ENCODE results near the gene CNP. TPM values are rescaled to one million over a fixed set of nuclear protein-coding genes. Genes with fewer than 3 reads are reported as not detected.
A peak's percentile ranks its signal among the peaks of the same experiment; 100 is the strongest.

CNP gene
- total RNA-seq, 1 donor from 2014 or later = 79.4 TPM

DNA sequence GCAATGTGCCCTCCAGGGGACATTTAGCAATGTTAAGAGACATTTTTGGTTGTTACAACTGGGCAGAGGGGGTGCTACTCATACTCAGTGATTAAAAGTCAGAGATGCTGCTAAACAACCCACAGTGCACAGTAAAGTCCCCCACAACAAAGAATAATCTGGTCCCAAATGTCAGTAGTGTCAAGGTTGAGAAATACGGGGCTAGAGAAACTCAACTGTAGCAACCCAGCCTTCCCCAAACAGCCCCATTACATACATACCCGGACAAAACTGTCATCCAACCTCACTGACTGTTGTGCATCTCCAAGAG is 30.2 kb downstream of the CNP start:
- TF ChIP-seq, protein P1, sequence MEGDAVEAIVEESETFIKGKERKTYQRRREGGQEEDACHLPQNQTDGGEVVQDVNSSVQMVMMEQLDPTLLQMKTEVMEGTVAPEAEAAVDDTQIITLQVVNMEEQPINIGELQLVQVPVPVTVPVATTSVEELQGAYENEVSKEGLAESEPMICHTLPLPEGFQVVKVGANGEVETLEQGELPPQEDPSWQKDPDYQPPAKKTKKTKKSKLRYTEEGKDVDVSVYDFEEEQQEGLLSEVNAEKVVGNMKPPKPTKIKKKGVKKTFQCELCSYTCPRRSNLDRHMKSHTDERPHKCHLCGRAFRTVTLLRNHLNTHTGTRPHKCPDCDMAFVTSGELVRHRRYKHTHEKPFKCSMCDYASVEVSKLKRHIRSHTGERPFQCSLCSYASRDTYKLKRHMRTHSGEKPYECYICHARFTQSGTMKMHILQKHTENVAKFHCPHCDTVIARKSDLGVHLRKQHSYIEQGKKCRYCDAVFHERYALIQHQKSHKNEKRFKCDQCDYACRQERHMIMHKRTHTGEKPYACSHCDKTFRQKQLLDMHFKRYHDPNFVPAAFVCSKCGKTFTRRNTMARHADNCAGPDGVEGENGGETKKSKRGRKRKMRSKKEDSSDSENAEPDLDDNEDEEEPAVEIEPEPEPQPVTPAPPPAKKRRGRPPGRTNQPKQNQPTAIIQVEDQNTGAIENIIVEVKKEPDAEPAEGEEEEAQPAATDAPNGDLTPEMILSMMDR (IDR thresholded peaks at IDR 0.05) = no peak
- H3K36me3 Mint-ChIP-seq (ENCODE audit: low read depth) = peaks cover 42% of the 10 kb centered on the region
- H3K4me1 Mint-ChIP-seq (ENCODE audit: low read depth) = peaks cover 5% of the 10 kb centered on the region
- H3K27me3 Mint-ChIP-seq (ENCODE audit: low read depth) = no peaks in the 10 kb centered on the region
- DNase-seq (ENCODE audit: low spot score) = no peak
- no peak overlapping the region for H3K4me3 Mint-ChIP-seq (ENCODE audit: unreplicated experiment)
- H3K27ac Mint-ChIP-seq (ENCODE audit: unreplicated experiment) = no peak overlapping the region
- H3K9me3 Mint-ChIP-seq (ENCODE audit: low read depth) = no peaks in the 10 kb centered on the region

DNA sequence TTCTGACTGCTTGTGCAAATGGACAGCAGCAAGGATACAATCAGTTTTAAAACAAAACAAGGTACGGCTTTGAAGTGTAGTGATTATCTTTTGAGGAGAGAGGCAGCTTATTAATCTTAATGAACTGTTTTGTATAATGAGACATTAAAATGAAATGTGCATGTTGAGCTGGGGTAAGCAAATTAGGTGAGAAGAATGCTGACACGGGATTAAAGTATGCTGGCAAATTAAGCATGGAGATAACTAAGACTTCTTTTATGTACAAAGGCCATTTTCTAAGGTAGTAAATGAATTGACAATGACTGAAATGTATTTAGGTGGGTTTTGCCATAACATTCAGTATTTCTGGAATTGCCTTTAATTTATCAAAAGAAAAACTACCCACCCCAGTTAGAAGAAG is 31.9 kb downstream of the CNP start:
- TF ChIP-seq, protein P1 (IDR thresholded peaks at IDR 0.05) = no peak
- no peak overlapping the region for H3K27ac Mint-ChIP-seq (ENCODE audit: unreplicated experiment)
- peaks cover 33% of the 10 kb centered on the region for H3K36me3 Mint-ChIP-seq (ENCODE audit: low read depth)
- no peaks in the 10 kb centered on the region for H3K27me3 Mint-ChIP-seq (ENCODE audit: low read depth)
- no peak overlapping the region for H3K4me3 Mint-ChIP-seq (ENCODE audit: unreplicated experiment)
- DNase-seq (ENCODE audit: low spot score) = no peak
- H3K9me3 Mint-ChIP-seq (ENCODE audit: low read depth) = no peaks in the 10 kb centered on the region
- H3K4me1 Mint-ChIP-seq (ENCODE audit: low read depth) = peaks cover 10% of the 10 kb centered on the region

DNA sequence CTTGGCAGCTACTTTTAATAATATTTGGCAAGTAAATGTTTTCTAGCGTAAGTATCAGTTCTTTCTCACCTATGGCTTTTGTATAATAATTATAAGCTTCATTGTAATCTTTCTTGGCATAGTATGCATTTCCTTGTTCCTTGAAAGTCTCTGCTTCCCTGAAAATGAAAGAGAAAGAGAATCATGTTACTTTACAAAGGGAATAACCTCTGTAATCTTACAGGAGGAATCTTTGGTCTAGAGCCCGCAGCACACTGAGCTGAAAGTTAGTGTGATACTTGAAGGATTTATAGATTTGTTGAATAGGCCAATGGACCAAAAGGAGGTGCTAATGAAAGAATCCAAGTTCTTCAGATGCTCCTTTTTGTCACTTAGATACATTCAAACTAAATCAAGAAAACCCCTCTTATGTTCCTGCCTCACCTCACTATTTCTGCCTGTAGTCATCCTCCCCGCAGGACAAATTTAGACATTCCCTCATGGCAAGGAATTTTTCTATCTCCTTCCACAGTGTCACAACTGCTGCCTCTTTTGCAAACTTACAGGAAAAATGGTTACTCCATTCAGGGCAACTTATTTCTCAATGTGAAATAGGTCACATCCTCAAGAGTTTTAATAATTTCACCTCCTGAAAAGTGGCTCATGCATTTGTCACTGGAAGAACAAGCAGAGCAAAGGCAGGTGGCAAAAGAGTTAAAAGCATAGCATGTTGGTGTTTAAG is 34.0 kb downstream of the CNP start:
- no peak for DNase-seq (ENCODE audit: low spot score)
- TF ChIP-seq, protein P1 (IDR thresholded peaks at IDR 0.05) = no peak
- no peak overlapping the region for H3K27ac Mint-ChIP-seq (ENCODE audit: unreplicated experiment)
- peaks cover 26% of the 10 kb centered on the region for H3K36me3 Mint-ChIP-seq (ENCODE audit: low read depth)
- H3K9me3 Mint-ChIP-seq (ENCODE audit: low read depth) = no peaks in the 10 kb centered on the region
- no peak overlapping the region for H3K4me3 Mint-ChIP-seq (ENCODE audit: unreplicated experiment)
- H3K4me1 Mint-ChIP-seq (ENCODE audit: low read depth) = peaks cover 15% of the 10 kb centered on the region
- no peaks in the 10 kb centered on the region for H3K27me3 Mint-ChIP-seq (ENCODE audit: low read depth)

DNA sequence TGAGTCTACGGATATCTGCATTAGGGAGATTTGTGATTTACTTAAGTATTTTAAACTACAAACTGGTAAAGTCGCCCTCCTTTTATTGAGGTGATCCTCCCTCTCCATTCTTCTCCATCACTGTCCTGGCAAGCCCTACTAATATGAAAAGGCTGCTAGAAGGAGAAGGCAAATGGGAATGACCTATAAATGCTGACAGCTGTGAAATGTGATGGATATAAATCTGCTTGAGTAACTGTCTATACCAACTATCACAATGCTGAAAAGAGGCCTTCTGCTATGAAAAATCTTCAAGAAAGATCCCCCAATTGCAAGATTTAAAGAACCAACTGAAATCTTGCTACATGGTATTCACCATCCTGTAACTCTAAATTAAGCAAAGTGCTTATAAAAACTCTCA is 35.1 kb downstream of the CNP start:
- DNase-seq (ENCODE audit: low spot score) = no peak
- H3K27ac Mint-ChIP-seq (ENCODE audit: unreplicated experiment) = no peak overlapping the region
- H3K4me1 Mint-ChIP-seq (ENCODE audit: low read depth) = peaks cover 15% of the 10 kb centered on the region
- H3K36me3 Mint-ChIP-seq (ENCODE audit: low read depth) = peaks cover 16% of the 10 kb centered on the region
- H3K4me3 Mint-ChIP-seq (ENCODE audit: unreplicated experiment) = no peak overlapping the region
- H3K27me3 Mint-ChIP-seq (ENCODE audit: low read depth) = no peaks in the 10 kb centered on the region
- no peaks in the 10 kb centered on the region for H3K9me3 Mint-ChIP-seq (ENCODE audit: low read depth)
- TF ChIP-seq, protein P1 (IDR thresholded peaks at IDR 0.05) = no peak

DNA sequence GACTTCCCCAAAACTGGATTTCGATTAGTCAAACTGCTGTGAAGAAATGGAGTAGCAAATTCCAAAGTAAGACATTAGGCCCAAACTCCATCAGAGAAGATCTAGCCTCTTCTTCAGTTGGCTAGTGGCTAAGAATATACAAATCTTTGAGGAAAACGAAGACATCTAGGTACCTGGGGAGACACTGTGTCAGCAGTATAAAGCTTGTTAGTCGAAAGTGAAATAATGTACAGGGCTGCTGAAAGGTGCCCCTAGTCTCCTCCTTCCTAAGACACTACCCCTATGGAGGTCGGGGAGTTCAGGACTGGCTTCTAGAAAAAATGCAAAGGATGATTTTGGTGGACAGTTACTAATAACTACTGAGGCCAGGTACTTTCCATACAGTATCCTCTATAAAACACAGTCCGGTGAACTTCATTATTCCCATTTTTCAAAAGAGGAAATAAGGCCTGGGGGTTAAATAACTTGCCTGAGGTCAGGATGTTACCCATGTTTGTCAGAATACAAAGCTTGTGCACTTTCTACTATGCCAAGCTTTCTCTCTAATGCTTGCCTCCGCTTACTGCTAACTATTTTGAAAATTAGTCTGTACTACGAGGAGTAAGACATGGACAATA is 35.7 kb downstream of the CNP start:
- H3K9me3 Mint-ChIP-seq (ENCODE audit: low read depth) = no peaks in the 10 kb centered on the region
- peak overlapping the region; percentile 65 for H3K27ac Mint-ChIP-seq (ENCODE audit: unreplicated experiment)
- TF ChIP-seq, protein P1 (IDR thresholded peaks at IDR 0.05) = no peak
- no peak for DNase-seq (ENCODE audit: low spot score)
- H3K36me3 Mint-ChIP-seq (ENCODE audit: low read depth) = peaks cover 13% of the 10 kb centered on the region
- H3K4me3 Mint-ChIP-seq (ENCODE audit: unreplicated experiment) = no peak overlapping the region
- peaks cover 19% of the 10 kb centered on the region for H3K4me1 Mint-ChIP-seq (ENCODE audit: low read depth)
- no peaks in the 10 kb centered on the region for H3K27me3 Mint-ChIP-seq (ENCODE audit: low read depth)
